ENCODE results near the gene CBX5.
"Not testable (repeated sequence)": the region's sequence is repeated elsewhere in the genome, so short reads cannot be mapped to it uniquely, and the experiment has no call there.

CBX5 gene

DNA sequence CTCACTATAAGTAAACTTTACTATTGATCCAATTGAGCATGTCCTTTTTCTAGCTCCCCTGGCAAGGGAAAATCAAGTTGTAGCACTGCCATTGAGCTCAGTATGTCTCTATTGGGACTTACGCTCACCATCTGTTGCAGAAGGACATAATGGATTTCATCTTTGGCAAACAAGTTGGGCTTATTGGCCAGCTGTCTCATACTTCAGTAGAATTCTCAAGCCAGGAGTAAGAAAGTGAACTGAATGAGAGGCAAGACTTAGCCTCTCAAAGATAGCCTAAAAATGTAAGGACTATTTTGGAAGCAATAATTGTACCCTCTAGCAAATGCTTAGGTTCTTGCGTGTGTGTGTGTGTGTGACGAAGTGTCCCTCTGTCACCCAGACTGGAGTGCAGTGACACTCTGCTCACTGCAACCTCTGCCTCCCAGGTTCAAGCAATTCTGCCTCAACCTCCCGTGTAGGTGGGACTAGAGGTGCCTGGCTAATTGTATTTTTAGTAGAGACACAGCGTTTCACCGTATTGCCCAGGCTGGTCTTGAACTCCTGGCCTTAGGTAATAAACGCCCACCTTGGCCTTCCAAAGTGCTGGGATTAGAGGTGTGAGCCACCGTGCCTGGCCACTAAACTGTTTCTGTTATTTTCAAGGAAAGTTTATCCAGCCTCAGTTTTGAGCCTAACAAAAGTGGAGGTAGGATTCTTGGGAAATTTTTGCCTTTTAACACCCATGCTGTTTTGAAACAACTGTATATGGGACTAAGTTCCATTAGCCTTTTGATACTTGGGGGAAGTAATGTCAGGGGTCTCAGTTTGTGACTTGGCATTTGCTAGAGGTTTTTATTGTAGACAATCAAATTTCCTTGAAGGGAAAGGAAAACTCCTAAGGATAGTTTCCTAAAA lies 7.6 kb upstream of the CBX5 start:
- no peak overlapping the region for H3K4me3 ChIP-seq (ENCODE audit: low read length)
- no peak overlapping the region for H3K27ac ChIP-seq (ENCODE audit: low read length)
- no peaks in the 10 kb centered on the region for H3K27me3 ChIP-seq (ENCODE audit: insufficient read depth, low read length)
- peaks cover 9% of the 10 kb centered on the region; the same call in 1 of the 2 replicates for H3K4me1 ChIP-seq (ENCODE audit: insufficient read depth, low read length)
- H3K9me3 ChIP-seq (ENCODE audit: insufficient read depth, low read depth, low read length): no peaks in the 10 kb centered on the region
- no peak overlapping the region for H3K9ac ChIP-seq (ENCODE audit: low read depth, low read length)
- H3K36me3 ChIP-seq (ENCODE audit: insufficient read depth, low read depth, low read length): peaks cover 58% of the 10 kb centered on the region

DNA sequence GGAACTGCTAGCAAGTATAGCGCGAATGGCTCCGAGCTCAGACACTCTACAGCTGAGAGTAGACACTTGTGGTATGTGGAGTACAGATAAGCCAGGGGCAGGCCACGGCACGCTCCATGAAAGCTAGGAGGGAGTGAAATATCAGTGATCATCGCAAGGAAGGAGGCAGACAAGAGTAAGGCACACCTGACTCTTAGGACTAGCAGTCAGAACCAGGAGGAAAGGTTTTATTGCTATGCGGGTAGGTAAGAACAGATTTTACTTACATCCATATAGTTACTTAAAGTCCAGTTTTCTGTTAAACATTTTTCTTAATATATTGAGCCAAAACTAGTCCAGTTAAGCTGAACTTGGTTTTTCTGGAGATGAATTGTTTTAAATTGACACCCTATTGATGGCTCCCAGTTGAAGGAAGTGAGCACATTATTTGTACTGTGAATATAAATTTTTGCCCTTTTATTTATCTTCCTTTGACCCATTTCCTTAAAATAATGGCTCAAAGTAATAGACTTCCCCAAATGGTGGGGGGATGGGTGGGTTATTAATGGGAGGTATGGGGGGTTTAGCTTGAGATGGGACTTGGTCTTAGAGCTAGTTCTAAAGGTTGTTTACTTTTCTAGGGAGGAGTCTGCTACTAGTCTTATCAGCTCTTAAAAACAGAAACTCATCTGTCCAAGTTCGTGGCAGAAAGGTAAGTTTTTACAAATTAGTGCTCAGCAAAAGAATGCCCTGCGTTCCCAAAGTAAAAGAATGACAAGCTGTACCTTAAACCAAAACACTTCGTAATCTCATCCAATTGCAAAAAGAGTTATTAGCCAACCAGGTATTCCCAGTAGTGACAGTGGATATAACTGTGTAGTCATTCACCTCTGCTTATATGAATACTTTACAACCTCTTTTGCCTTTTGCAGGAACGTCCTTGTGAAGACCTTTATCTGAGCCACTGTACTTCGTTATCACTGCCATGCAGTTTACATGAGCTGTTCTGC lies 6.4 kb upstream of the CBX5 start:
- H3K36me3 ChIP-seq (ENCODE audit: insufficient read depth, low read depth, low read length): peaks cover 70% of the 10 kb centered on the region
- H3K27me3 ChIP-seq (ENCODE audit: insufficient read depth, low read length): no peaks in the 10 kb centered on the region
- H3K4me3 ChIP-seq (ENCODE audit: low read length): no peak overlapping the region
- H3K9ac ChIP-seq (ENCODE audit: low read depth, low read length): no peak overlapping the region; the same call in 1 of the 2 replicates
- no peaks in the 10 kb centered on the region for H3K9me3 ChIP-seq (ENCODE audit: insufficient read depth, low read depth, low read length)
- H3K4me1 ChIP-seq (ENCODE audit: insufficient read depth, low read length): peaks cover 10% of the 10 kb centered on the region; the same call in 1 of the 2 replicates
- no peak overlapping the region for H3K27ac ChIP-seq (ENCODE audit: low read length)

DNA sequence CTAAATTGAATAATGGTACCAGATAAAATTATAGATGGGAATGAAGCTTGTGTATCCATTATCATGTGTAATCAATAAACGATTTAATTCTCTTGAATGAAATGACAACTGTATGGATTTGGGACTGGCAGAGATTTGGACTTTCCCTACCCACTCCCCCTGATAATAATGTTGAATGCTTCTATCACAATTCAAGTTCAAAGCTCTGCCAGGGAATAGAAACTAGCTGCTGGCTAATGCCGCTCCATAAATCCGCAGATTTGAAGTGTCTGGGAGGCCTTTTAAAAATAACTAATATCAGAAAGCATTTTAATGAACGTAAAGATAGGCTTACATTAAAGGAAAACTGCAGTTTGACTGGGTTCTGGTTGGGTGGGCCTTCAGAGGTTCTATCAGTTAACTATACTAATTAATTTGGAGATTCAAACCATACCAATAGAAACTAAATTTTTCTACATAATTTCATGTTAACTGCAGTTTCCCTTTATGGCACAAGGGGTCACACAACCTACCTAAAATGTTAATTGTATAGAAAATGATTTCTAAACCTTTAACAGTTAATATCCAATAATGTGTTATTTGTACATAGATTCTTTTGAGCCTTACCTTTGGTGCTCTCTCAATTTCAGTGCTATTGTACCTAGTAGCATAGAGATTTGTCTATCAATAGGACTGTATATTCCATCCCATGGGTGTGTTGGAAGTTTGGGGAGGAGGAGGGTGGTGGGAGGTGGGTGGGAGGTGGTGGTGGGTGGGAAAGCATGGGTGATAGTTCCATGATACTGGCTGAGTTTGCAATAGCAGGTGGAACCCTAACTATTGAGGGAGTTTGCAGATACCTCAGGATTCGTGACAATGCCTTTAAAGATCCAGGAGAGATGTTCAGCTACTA lies 5.5 kb upstream of the CBX5 start:
- Histone ChIP-seq H3K27me3 (ENCODE audit: insufficient read depth, low read length) (no peaks in the 10 kb centered on the region), H3K36me3 (ENCODE audit: insufficient read depth, low read depth, low read length) (peaks cover 77% of the 10 kb centered on the region), H3K9me3 (ENCODE audit: insufficient read depth, low read depth, low read length) (no peaks in the 10 kb centered on the region), H3K4me3 (ENCODE audit: low read length) (peak overlapping the region; percentile 53), H3K9ac (ENCODE audit: low read depth, low read length) (no peak overlapping the region; the same call in 1 of the 2 replicates), H3K27ac (ENCODE audit: low read length) (no peak overlapping the region), H3K4me1 (ENCODE audit: insufficient read depth, low read length) (peaks cover 10% of the 10 kb centered on the region; the same call in 1 of the 2 replicates)

DNA sequence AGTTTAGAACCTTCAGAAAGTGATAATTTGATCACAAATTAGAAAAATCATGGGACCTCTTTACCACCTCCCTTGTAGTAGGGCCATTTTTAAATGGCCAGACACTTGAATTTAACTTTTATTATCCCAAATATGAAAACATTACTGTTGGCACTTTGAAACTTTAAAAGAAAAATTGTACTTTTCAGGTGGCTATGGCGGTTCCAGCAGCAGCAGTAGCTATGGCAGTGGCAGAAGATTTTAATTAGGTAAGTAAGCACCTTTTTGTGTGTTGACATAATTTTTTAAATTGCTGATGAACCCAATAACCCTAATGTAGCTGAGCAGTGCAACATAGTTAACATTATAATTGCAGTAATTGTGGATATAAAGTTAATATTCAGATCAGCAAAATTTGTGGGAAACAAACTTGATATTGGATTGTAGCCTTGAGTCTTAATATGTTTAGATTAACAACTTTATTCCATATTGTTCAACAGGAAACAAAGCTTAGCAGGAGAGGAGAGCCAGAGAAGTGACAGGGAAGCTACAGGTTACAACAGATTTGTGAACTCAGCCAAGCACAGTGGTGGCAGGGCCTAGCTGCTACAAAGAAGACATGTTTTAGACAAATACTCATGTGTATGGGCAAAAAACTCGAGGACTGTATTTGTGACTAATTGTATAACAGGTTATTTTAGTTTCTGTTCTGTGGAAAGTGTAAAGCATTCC lies 4.3 kb upstream of the CBX5 start:
- Histone ChIP-seq H3K9ac (ENCODE audit: low read depth, low read length) (peak overlapping the region; percentile 100), H3K4me3 (ENCODE audit: low read length) (peak overlapping the region; percentile 94), H3K36me3 (ENCODE audit: insufficient read depth, low read depth, low read length) (peaks cover 77% of the 10 kb centered on the region)
- not testable (repeated sequence) for H3K9me3 ChIP-seq (ENCODE audit: insufficient read depth, low read depth, low read length); H3K27me3 ChIP-seq (ENCODE audit: insufficient read depth, low read length); H3K4me1 ChIP-seq (ENCODE audit: insufficient read depth, low read length); H3K27ac ChIP-seq (ENCODE audit: low read length)

DNA sequence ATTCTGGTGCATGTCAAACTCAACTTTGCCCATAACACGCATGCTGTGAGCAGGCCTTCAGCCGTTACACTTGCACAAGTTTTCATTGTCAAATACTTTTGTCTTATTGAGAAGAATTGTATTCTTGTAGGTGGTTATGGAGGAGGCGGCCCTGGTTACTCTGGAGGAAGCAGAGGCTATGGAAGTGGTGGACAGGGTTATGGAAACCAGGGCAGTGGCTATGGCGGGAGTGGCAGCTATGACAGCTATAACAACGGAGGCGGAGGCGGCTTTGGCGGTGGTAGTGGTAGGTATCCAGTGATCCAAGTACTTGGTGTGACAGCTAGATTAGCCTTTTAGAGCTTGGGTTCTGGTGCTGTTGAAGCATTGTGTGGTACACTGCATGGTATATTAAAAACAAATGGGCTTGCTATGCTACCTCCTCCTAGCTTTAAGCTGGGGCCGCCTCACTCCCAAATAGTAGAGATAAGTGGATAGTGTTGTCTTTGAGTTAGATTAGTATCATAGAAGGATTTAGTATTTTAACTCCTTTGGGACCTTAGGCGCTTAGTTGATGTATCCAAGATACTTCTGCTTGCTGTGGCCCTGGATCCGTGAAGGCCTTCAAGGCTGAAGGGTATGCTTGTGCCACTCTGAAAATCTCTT lies 3.1 kb upstream of the CBX5 start:
- Histone ChIP-seq H3K9me3 (ENCODE audit: insufficient read depth, low read depth, low read length) (no peaks in the 10 kb centered on the region), H3K36me3 (ENCODE audit: insufficient read depth, low read depth, low read length) (peaks cover 81% of the 10 kb centered on the region), H3K4me1 (ENCODE audit: insufficient read depth, low read length) (peaks cover 15% of the 10 kb centered on the region), H3K27me3 (ENCODE audit: insufficient read depth, low read length) (no peaks in the 10 kb centered on the region), H3K9ac (ENCODE audit: low read depth, low read length) (peak overlapping the region; percentile 100; the same call in 1 of the 2 replicates), H3K4me3 (ENCODE audit: low read length) (peak overlapping the region; percentile 94), H3K27ac (ENCODE audit: low read length) (no peak overlapping the region)

DNA sequence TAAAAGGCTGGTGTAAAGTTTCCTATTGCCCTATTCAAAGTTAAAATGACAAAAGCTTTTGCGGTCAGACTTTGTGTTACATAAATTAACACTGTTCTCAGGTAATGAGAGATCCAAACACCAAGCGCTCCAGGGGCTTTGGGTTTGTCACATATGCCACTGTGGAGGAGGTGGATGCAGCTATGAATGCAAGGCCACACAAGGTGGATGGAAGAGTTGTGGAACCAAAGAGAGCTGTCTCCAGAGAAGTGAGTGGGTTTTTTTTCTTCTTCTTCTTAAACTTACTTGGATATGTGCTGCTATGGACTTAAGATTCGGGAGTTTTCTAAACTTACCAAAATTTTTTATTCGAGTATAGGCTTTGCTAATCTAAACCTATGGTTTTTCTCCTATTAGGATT lies 1.8 kb upstream of the CBX5 start:
- not testable (repeated sequence) for H3K9me3 ChIP-seq (ENCODE audit: insufficient read depth, low read depth, low read length); H3K27me3 ChIP-seq (ENCODE audit: insufficient read depth, low read length)
- peak overlapping the region; percentile 100 for H3K9ac ChIP-seq (ENCODE audit: low read depth, low read length)
- H3K4me3 ChIP-seq (ENCODE audit: low read length): peak overlapping the region; percentile 94
- peak overlapping the region; percentile 85 for H3K27ac ChIP-seq (ENCODE audit: low read length)
- H3K36me3 ChIP-seq (ENCODE audit: insufficient read depth, low read depth, low read length): peaks cover 75% of the 10 kb centered on the region
- peaks cover 20% of the 10 kb centered on the region for H3K4me1 ChIP-seq (ENCODE audit: insufficient read depth, low read length)

DNA sequence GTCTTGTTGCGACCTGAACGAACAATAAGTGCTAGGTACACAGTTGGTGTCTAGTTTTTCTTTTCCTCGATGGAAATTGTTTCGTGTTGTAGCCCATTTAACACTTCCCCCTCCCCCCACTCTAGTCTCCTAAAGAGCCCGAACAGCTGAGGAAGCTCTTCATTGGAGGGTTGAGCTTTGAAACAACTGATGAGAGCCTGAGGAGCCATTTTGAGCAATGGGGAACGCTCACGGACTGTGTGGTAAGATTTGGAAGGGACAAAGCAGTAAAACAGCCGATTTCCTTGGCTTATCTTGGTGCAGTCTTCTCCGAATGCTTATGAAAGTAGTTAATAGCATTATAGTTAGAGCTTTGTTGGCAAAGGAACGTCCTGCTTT lies 1.3 kb upstream of the CBX5 start:
- H3K9me3 ChIP-seq (ENCODE audit: insufficient read depth, low read depth, low read length); H3K27me3 ChIP-seq (ENCODE audit: insufficient read depth, low read length): not testable (repeated sequence)
- Histone ChIP-seq H3K9ac (ENCODE audit: low read depth, low read length) (peak overlapping the region; percentile 100), H3K36me3 (ENCODE audit: insufficient read depth, low read depth, low read length) (peaks cover 75% of the 10 kb centered on the region), H3K4me3 (ENCODE audit: low read length) (peak overlapping the region; percentile 94), H3K4me1 (ENCODE audit: insufficient read depth, low read length) (peaks cover 20% of the 10 kb centered on the region), H3K27ac (ENCODE audit: low read length) (peak overlapping the region; percentile 85)

DNA sequence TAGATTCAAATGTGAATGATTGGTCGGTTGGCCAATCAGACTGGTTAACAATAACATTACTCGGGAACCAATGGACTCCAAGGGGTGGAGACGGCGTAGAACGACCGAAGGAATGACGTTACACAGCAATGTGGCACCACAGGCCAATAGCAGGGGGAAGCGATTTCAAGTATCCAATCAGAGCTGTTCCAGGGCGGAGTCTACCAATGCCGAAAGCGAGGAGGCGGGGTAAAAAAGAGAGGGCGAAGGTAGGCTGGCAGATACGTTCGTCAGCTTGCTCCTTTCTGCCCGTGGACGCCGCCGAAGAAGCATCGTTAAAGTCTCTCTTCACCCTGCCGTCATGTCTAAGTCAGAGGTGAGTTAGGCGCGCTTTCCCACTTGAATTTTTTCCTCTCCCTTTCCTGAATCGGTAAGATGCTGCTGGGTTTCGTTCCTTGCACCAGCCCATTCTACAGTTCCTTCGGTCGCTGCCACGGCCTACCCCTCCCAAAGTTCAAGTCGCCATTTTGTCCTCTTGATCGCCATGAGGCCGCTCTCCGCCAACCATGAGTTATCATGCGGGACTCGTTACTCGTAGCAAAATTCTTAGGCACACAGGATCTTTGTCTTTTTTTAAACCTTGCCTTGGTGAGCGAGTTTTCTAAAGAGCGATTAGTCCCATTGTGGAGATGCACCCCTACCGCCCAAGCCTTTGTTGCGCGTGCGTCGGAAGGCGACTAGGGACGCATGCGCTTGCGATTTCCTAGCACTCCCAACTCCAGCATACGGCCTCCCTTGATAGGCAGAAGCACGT lies 742 bp upstream of the CBX5 start, which contains the start of gene HNRNPA1:
Gene HNRNPA1, plus strand, starts transcription at position 259 of the 793 bp plus-strand sequence. Its CDS starts 82 bp downstream, at position 341.
- Histone ChIP-seq H3K4me3 (ENCODE audit: low read length) (peak within 1 kb of the TSS; percentile 94), H3K27me3 (ENCODE audit: insufficient read depth, low read length) (no peaks in the 10 kb centered on the region), H3K27ac (ENCODE audit: low read length) (peak within 1 kb of the TSS; percentile 97), H3K9ac (ENCODE audit: low read depth, low read length) (peak within 1 kb of the TSS; percentile 100), H3K4me1 (ENCODE audit: insufficient read depth, low read length) (peaks cover 20% of the 10 kb centered on the region), H3K9me3 (ENCODE audit: insufficient read depth, low read depth, low read length) (no peaks in the 10 kb centered on the region), H3K36me3 (ENCODE audit: insufficient read depth, low read depth, low read length) (peaks cover 72% of the 10 kb centered on the region)

DNA sequence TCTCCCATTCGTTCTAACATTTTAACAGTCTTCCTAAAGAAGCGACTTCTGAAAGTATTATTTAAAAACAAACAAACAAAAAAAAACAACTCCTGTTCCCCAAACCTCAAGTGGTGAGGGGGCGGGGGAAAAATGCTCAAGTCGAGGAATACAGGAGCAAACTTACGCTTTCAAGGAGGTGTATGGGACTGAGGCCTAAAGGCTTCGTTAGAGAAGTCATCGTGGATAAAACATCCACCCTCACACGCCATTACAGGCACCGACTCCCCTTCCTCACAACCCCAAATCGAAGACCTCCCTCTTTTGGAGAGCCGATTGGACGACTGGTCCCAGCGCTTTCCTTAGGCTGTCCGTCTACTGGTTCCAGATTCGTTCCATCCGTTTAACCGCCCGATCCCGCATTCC lies 693 bp downstream of the CBX5 start:
- peak overlapping the region; percentile 100 for H3K9ac ChIP-seq (ENCODE audit: low read depth, low read length)
- peaks cover 61% of the 10 kb centered on the region for H3K36me3 ChIP-seq (ENCODE audit: insufficient read depth, low read depth, low read length)
- peaks cover 20% of the 10 kb centered on the region for H3K4me1 ChIP-seq (ENCODE audit: insufficient read depth, low read length)
- H3K27ac ChIP-seq (ENCODE audit: low read length): peak overlapping the region; percentile 97
- H3K4me3 ChIP-seq (ENCODE audit: low read length): peak overlapping the region; percentile 94
- no peaks in the 10 kb centered on the region for H3K27me3 ChIP-seq (ENCODE audit: insufficient read depth, low read length)
- H3K9me3 ChIP-seq (ENCODE audit: insufficient read depth, low read depth, low read length): no peaks in the 10 kb centered on the region

Data from iPS-20b (cell line).